ENCODE measurements around the gene GEN1.
A peak's percentile ranks its signal among the peaks of the same experiment; 100 is the strongest.

The GEN1 gene

GRCh38 chr2:17827316-17827715 lies 73.4 kb downstream of the GEN1 start:
- DNase-seq, result no peak

- DNase-seq, result no peak
Observed at GRCh38 chr2:17827785-17828184, 73.8 kb downstream of the GEN1 start.

GRCh38 chr2:17830053-17831034 lies 76.4 kb downstream of the GEN1 start:
- DNase-seq, result peak; percentile 73

GRCh38 chr2:17835516-17835915 lies 81.6 kb downstream of the GEN1 start:
- no peak for DNase-seq

Measured in fibroblast of upper back skin (primary cell).